ENCODE data around the gene GSTM5. TPM values are rescaled to one million over a fixed set of nuclear protein-coding genes. Genes with fewer than 3 reads are reported as not detected.
A peak's percentile ranks its signal among the peaks of the same experiment; 100 is the strongest.
"Not testable (repeated sequence)": the region's sequence is repeated elsewhere in the genome, so short reads cannot be mapped to it uniquely, and the experiment has no call there.

The GSTM5 gene
- total RNA-seq, 1 donor from 2014 or later: not detected

- H3K9me3 Mint-ChIP-seq (ENCODE audit: low read depth): no peaks in the 10 kb centered on the region
- H3K4me3 Mint-ChIP-seq (ENCODE audit: unreplicated experiment): peak within 1 kb of the TSS; percentile 71
- TF ChIP-seq, protein P1, sequence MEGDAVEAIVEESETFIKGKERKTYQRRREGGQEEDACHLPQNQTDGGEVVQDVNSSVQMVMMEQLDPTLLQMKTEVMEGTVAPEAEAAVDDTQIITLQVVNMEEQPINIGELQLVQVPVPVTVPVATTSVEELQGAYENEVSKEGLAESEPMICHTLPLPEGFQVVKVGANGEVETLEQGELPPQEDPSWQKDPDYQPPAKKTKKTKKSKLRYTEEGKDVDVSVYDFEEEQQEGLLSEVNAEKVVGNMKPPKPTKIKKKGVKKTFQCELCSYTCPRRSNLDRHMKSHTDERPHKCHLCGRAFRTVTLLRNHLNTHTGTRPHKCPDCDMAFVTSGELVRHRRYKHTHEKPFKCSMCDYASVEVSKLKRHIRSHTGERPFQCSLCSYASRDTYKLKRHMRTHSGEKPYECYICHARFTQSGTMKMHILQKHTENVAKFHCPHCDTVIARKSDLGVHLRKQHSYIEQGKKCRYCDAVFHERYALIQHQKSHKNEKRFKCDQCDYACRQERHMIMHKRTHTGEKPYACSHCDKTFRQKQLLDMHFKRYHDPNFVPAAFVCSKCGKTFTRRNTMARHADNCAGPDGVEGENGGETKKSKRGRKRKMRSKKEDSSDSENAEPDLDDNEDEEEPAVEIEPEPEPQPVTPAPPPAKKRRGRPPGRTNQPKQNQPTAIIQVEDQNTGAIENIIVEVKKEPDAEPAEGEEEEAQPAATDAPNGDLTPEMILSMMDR (IDR thresholded peaks at IDR 0.05): peak; percentile 68
- no peaks in the 10 kb centered on the region for H3K4me1 Mint-ChIP-seq (ENCODE audit: low read depth)
- no peak for DNase-seq (ENCODE audit: low spot score)
- H3K27me3 Mint-ChIP-seq (ENCODE audit: low read depth): no peaks in the 10 kb centered on the region
- no peaks in the 10 kb centered on the region for H3K36me3 Mint-ChIP-seq (ENCODE audit: low read depth)
- peak within 1 kb of the TSS; percentile 71 for H3K27ac Mint-ChIP-seq (ENCODE audit: unreplicated experiment)
Observed at GRCh38 chr1:109687641-109688499, 24.2 kb upstream of the GSTM5 start, which contains the start of gene GSTM1. TSS of gene GSTM1 (plus strand) at chr1:109687817. CDS start at chr1:109687874, 57 bp downstream.

- Mint-ChIP-seq H3K4me1 (ENCODE audit: low read depth) (no peaks in the 10 kb centered on the region), H3K36me3 (ENCODE audit: low read depth) (no peaks in the 10 kb centered on the region), H3K4me3 (ENCODE audit: unreplicated experiment) (no peak overlapping the region), H3K9me3 (ENCODE audit: low read depth) (no peaks in the 10 kb centered on the region), H3K27ac (ENCODE audit: unreplicated experiment) (no peak overlapping the region), H3K27me3 (ENCODE audit: low read depth) (no peaks in the 10 kb centered on the region)
- DNase-seq (ENCODE audit: low spot score): no peak
- TF ChIP-seq, protein P1 (IDR thresholded peaks at IDR 0.05): no peak
Observed at GRCh38 chr1:109689844-109690405, 22.1 kb upstream of the GSTM5 start.

DNA sequence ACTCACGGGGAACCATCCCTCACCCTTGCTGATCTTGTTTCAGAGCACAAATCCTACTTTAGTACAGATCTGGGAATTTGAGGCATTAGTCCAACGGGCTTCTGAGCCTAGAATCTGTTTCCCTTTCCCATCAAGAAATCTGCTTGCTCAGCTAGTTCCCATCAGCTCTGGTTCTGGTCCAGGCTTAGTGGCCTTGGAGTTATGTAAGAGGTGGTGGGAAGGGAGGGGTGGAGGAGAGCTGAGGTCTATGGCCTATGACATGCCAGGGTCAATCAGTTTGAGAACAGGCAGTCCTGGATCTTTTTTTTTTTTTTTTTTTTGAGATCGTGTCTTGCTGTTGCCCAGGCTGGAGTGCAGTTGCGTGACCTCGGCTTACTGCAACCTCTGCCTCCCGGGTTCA, 20.3 kb upstream of the GSTM5 start:
- TF ChIP-seq, protein P1 (IDR thresholded peaks at IDR 0.05): no peak
- no peaks in the 10 kb centered on the region for H3K9me3 Mint-ChIP-seq (ENCODE audit: low read depth)
- no peak for DNase-seq (ENCODE audit: low spot score)
- no peak overlapping the region for H3K4me3 Mint-ChIP-seq (ENCODE audit: unreplicated experiment)
- H3K27ac Mint-ChIP-seq (ENCODE audit: unreplicated experiment): no peak overlapping the region
- H3K36me3 Mint-ChIP-seq (ENCODE audit: low read depth): no peaks in the 10 kb centered on the region
- H3K4me1 Mint-ChIP-seq (ENCODE audit: low read depth): no peaks in the 10 kb centered on the region
- H3K27me3 Mint-ChIP-seq (ENCODE audit: low read depth): no peaks in the 10 kb centered on the region

DNA sequence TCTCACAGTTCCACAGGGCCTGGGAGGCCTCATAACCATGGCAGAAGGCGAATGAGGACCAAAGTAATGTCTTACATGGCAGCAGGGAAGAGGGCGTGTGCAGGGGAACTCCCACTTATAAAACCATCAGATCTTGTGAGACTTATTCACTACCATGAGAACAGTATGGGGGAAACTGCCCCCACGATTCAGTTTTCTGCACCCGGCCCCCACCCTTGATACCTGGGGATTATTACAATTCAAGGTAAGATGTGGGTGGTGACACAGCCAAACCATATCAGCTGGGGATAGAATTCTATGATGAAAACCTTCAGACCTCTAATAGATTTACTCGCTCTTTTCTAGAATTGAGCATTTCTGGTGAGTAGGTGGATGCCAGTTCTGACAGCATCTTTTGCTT, 17.7 kb upstream of the GSTM5 start:
- not testable (repeated sequence) for H3K4me1 Mint-ChIP-seq (ENCODE audit: low read depth); H3K27ac Mint-ChIP-seq (ENCODE audit: unreplicated experiment); DNase-seq (ENCODE audit: low spot score); H3K4me3 Mint-ChIP-seq (ENCODE audit: unreplicated experiment); H3K27me3 Mint-ChIP-seq (ENCODE audit: low read depth); H3K9me3 Mint-ChIP-seq (ENCODE audit: low read depth); H3K36me3 Mint-ChIP-seq (ENCODE audit: low read depth)

- not testable (repeated sequence) for H3K9me3 Mint-ChIP-seq (ENCODE audit: low read depth); H3K36me3 Mint-ChIP-seq (ENCODE audit: low read depth); H3K4me3 Mint-ChIP-seq (ENCODE audit: unreplicated experiment); H3K27ac Mint-ChIP-seq (ENCODE audit: unreplicated experiment); DNase-seq (ENCODE audit: low spot score); H3K27me3 Mint-ChIP-seq (ENCODE audit: low read depth); H3K4me1 Mint-ChIP-seq (ENCODE audit: low read depth)
Observed at GRCh38 chr1:109695138-109695537, 16.9 kb upstream of the GSTM5 start.

GRCh38 chr1:109697066-109697465, 15.0 kb upstream of the GSTM5 start:
- H3K27me3 Mint-ChIP-seq (ENCODE audit: low read depth): no peaks in the 10 kb centered on the region
- DNase-seq (ENCODE audit: low spot score): no peak
- no peaks in the 10 kb centered on the region for H3K9me3 Mint-ChIP-seq (ENCODE audit: low read depth)
- H3K4me3 Mint-ChIP-seq (ENCODE audit: unreplicated experiment): no peak overlapping the region
- TF ChIP-seq, protein P1 (IDR thresholded peaks at IDR 0.05): no peak
- H3K4me1 Mint-ChIP-seq (ENCODE audit: low read depth): no peaks in the 10 kb centered on the region
- H3K27ac Mint-ChIP-seq (ENCODE audit: unreplicated experiment): no peak overlapping the region
- H3K36me3 Mint-ChIP-seq (ENCODE audit: low read depth): no peaks in the 10 kb centered on the region

GRCh38 chr1:109697861-109698260, 14.2 kb upstream of the GSTM5 start:
- H3K36me3 Mint-ChIP-seq (ENCODE audit: low read depth); H3K4me3 Mint-ChIP-seq (ENCODE audit: unreplicated experiment); H3K9me3 Mint-ChIP-seq (ENCODE audit: low read depth); H3K27me3 Mint-ChIP-seq (ENCODE audit: low read depth); DNase-seq (ENCODE audit: low spot score); H3K4me1 Mint-ChIP-seq (ENCODE audit: low read depth); H3K27ac Mint-ChIP-seq (ENCODE audit: unreplicated experiment): not testable (repeated sequence)

- H3K9me3 Mint-ChIP-seq (ENCODE audit: low read depth); H3K27ac Mint-ChIP-seq (ENCODE audit: unreplicated experiment); H3K4me3 Mint-ChIP-seq (ENCODE audit: unreplicated experiment); DNase-seq (ENCODE audit: low spot score); H3K27me3 Mint-ChIP-seq (ENCODE audit: low read depth); H3K4me1 Mint-ChIP-seq (ENCODE audit: low read depth); H3K36me3 Mint-ChIP-seq (ENCODE audit: low read depth): not testable (repeated sequence)
Observed at GRCh38 chr1:109702940-109703339, 9.1 kb upstream of the GSTM5 start.
